Measurements from ENCODE around the gene CDK14. TPM values are rescaled to one million over a fixed set of nuclear protein-coding genes. Genes with fewer than 3 reads are reported as not detected.

CDK14 gene
- total RNA-seq, 2 experiments from 2014 or later = 0.05 to 0.27 TPM

- ATAC-seq = no peak
- ChIA-PET POLR2A (no interaction called here), CTCF (no interaction called here)
- intact Hi-C loops (cut with micrococcal nuclease) = no loop called here
- Mint-ChIP-seq H3K27ac (no peak overlapping the region), H3K9me3 (no peaks in the 10 kb centered on the region), H3K36me3 (ENCODE audit: low read depth) (no peaks in the 10 kb centered on the region), H3K4me3 (no peak overlapping the region), H3K27me3 (peaks cover 8% of the 10 kb centered on the region), H3K4me1 (ENCODE audit: low read depth) (no peaks in the 10 kb centered on the region)
- TF ChIP-seq, protein P1, sequence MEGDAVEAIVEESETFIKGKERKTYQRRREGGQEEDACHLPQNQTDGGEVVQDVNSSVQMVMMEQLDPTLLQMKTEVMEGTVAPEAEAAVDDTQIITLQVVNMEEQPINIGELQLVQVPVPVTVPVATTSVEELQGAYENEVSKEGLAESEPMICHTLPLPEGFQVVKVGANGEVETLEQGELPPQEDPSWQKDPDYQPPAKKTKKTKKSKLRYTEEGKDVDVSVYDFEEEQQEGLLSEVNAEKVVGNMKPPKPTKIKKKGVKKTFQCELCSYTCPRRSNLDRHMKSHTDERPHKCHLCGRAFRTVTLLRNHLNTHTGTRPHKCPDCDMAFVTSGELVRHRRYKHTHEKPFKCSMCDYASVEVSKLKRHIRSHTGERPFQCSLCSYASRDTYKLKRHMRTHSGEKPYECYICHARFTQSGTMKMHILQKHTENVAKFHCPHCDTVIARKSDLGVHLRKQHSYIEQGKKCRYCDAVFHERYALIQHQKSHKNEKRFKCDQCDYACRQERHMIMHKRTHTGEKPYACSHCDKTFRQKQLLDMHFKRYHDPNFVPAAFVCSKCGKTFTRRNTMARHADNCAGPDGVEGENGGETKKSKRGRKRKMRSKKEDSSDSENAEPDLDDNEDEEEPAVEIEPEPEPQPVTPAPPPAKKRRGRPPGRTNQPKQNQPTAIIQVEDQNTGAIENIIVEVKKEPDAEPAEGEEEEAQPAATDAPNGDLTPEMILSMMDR (IDR thresholded peaks at IDR 0.05) = no peak
- no peak for DNase-seq
These were observed 10.0 kb upstream of the CDK14 start for GRCh38 chr7:90586091-90586490.

GRCh38 chr7:90587766-90588165 lies 8.4 kb upstream of the CDK14 start:
- Mint-ChIP-seq H3K27me3 (peaks cover 10% of the 10 kb centered on the region), H3K27ac (no peak overlapping the region), H3K4me3 (no peak overlapping the region), H3K9me3 (no peaks in the 10 kb centered on the region), H3K4me1 (ENCODE audit: low read depth) (no peaks in the 10 kb centered on the region), H3K36me3 (ENCODE audit: low read depth) (no peaks in the 10 kb centered on the region)
- DNase-seq (no peak), ATAC-seq (no peak)
- CTCF ChIA-PET = no interaction called here
- POLR2A ChIA-PET = no interaction called here
- intact Hi-C loops (cut with micrococcal nuclease) = no loop called here
- TF ChIP-seq, protein P1 (IDR thresholded peaks at IDR 0.05) = no peak

GRCh38 chr7:90592033-90592432 lies 4.1 kb upstream of the CDK14 start:
- DNase-seq (no peak), ATAC-seq (no peak)
- Mint-ChIP-seq H3K27ac (no peak overlapping the region), H3K4me1 (ENCODE audit: low read depth) (peaks cover 12% of the 10 kb centered on the region), H3K27me3 (peaks cover 29% of the 10 kb centered on the region), H3K4me3 (no peak overlapping the region), H3K36me3 (ENCODE audit: low read depth) (no peaks in the 10 kb centered on the region), H3K9me3 (no peaks in the 10 kb centered on the region)
- TF ChIP-seq, protein P1 (IDR thresholded peaks at IDR 0.05) = no peak
- POLR2A ChIA-PET = interaction anchor here (0.6 kb wide), 1 partner anchor 795 kb away, joined by 3 read pairs; no protein-coding TSS in a partner anchor
- intact Hi-C loops (cut with micrococcal nuclease) = no loop called here
- CTCF ChIA-PET = interaction anchor here (2.3 kb wide), 1 partner anchor 137 kb away, joined by 7 read pairs; no protein-coding TSS in a partner anchor

DNA sequence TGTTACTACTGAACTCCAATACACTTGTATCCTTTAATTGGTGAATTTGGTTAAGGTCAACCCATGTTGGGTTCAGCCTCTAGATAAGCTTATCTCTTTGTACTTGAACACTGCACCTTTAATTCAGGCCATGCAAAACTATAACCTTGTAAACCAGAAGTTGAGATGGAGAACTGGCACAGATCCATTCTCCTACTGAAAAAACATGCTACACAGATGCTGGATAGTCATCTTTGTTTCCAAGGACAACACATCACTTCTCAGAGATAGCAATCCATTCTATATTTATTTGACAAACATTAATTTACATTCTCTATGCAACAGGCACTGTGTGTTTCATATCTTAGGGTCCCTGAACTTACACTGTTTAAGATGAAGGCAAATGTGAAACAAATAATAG lies 2.9 kb upstream of the CDK14 start:
- H3K27me3 Mint-ChIP-seq = peaks cover 38% of the 10 kb centered on the region
- ChIA-PET POLR2A (no interaction called here), CTCF (interaction anchor here (2.3 kb wide), 1 partner anchor 138 kb away, joined by 7 read pairs; no protein-coding TSS in a partner anchor)
- intact Hi-C loops (cut with micrococcal nuclease) = no loop called here
- no peaks in the 10 kb centered on the region for H3K36me3 Mint-ChIP-seq (ENCODE audit: low read depth)
- no peak overlapping the region for H3K4me3 Mint-ChIP-seq
- no peaks in the 10 kb centered on the region for H3K9me3 Mint-ChIP-seq
- H3K4me1 Mint-ChIP-seq (ENCODE audit: low read depth) = peaks cover 17% of the 10 kb centered on the region
- ATAC-seq (no peak), DNase-seq (no peak)
- TF ChIP-seq, protein P1 (IDR thresholded peaks at IDR 0.05) = no peak
- no peak overlapping the region for H3K27ac Mint-ChIP-seq

GRCh38 chr7:90594751-90595317 lies 1.3 kb upstream of the CDK14 start:
- H3K27ac Mint-ChIP-seq = no peak overlapping the region
- ATAC-seq (no peak), DNase-seq (no peak)
- H3K27me3 Mint-ChIP-seq = peaks cover 48% of the 10 kb centered on the region
- peak overlapping the region; percentile 59 for H3K4me3 Mint-ChIP-seq
- TF ChIP-seq, protein P1 (IDR thresholded peaks at IDR 0.05) = no peak
- ChIA-PET POLR2A (no interaction called here), CTCF (interaction anchor here (1.0 kb wide), 1 partner anchor 128 kb away, joined by 3 read pairs; no protein-coding TSS in a partner anchor)
- H3K9me3 Mint-ChIP-seq = no peaks in the 10 kb centered on the region
- H3K36me3 Mint-ChIP-seq (ENCODE audit: low read depth) = no peaks in the 10 kb centered on the region
- H3K4me1 Mint-ChIP-seq (ENCODE audit: low read depth) = peaks cover 17% of the 10 kb centered on the region
- intact Hi-C loops (cut with micrococcal nuclease) = no loop called here
